Common myeloid progenitor, CD34-positive (primary cell): Measurements from ENCODE around the gene APOA5.
"Not testable (repeated sequence)": the region's sequence is repeated elsewhere in the genome, so short reads cannot be mapped to it uniquely, and the experiment has no call there.

Experiments
- CTCF ChIA-PET: fragments of 350-600 bp; sonication (Branson Sonifier 250); formaldehyde crosslinking; loops from one replicate; lab custom pipeline; 2021; ENCODE audit warnings: antibody characterized with exemption; lab: Charles Lee
- POLR2A ChIA-PET: fragments of 350-600 bp; sonication (Branson Sonifier 250); formaldehyde crosslinking; loops from one replicate; lab custom pipeline; 2021; ENCODE audit warnings: antibody characterized with exemption; lab: Charles Lee
- DNase-seq, 3 donors: peaks; one replicate each; pipeline versions ENCODE4 v3.0.0 to v3.0.0-alpha.2; 2013
- H3K27ac ChIP-seq, 2 experiments: 1 replicate in 1 of 2; 2 replicates in 1 of 2; pipeline ENCODE4 v1.7.0; 2013; ENCODE audit warnings: inconsistent platforms in 2 of 2, low read length in 2 of 2, mild to moderate bottlenecking in 2 of 2, low read depth in 1 of 2, moderate library complexity in 1 of 2; ENCODE audit not compliant: severe bottlenecking in 2 of 2, insufficient read depth in 1 of 2, poor library complexity in 1 of 2
- H3K27me3 ChIP-seq, 5 experiments: replicated peaks in 2 of 5; 1 replicate in 3 of 5; 2 replicates in 2 of 5; pipeline versions ENCODE4 v1.6.1 to v1.7.0; 2013; ENCODE audit warnings: low read length in 4 of 5, mild to moderate bottlenecking in 2 of 5, moderate library complexity in 2 of 5, inconsistent platforms in 1 of 5; ENCODE audit not compliant: insufficient read depth in 5 of 5, control insufficient read depth in 4 of 5
- H3K36me3 ChIP-seq, 4 experiments: 1 replicate in 2 of 4; 2 replicates in 2 of 4; pipeline versions ENCODE4 v1.6.1 to v1.7.0; 2013; ENCODE audit warnings: low read length in 3 of 4, control low read depth in 1 of 4, mild to moderate bottlenecking in 1 of 4; ENCODE audit not compliant: control insufficient read depth in 4 of 4, insufficient read depth in 4 of 4
- H3K4me1 ChIP-seq, 4 experiments: 1 replicate in 3 of 4; 2 replicates in 1 of 4; pipeline versions ENCODE4 v1.6.1 to v1.7.1; 2013; ENCODE audit warnings: low read length in 3 of 4, mild to moderate bottlenecking in 3 of 4, control low read depth in 1 of 4, inconsistent platforms in 1 of 4, moderate library complexity in 1 of 4; ENCODE audit not compliant: control insufficient read depth in 4 of 4, insufficient read depth in 4 of 4; ENCODE audit errors: control extremely low read depth in 1 of 4
- H3K4me3 ChIP-seq, 7 experiments: 1 replicate in 4 of 7; 2 replicates in 3 of 7; pipeline versions ENCODE4 v1.5.1 to v1.7.0; 2013; ENCODE audit warnings: mild to moderate bottlenecking in 7 of 7, low read length in 6 of 7, moderate library complexity in 6 of 7, inconsistent platforms in 2 of 7, low read depth in 2 of 7, control low read depth in 1 of 7; ENCODE audit not compliant: insufficient read depth in 4 of 7, control insufficient read depth in 1 of 7; ENCODE audit errors: extremely low read depth in 1 of 7
- H3K9me3 ChIP-seq, 5 experiments: 1 replicate in 4 of 5; 2 replicates in 1 of 5; pipeline versions ENCODE4 v1.6.1 to v1.7.1; 2013; ENCODE audit warnings: low read length in 4 of 5, mild to moderate bottlenecking in 2 of 5, inconsistent platforms in 1 of 5, low read depth in 1 of 5, moderate library complexity in 1 of 5; ENCODE audit not compliant: control insufficient read depth in 4 of 5, insufficient read depth in 2 of 5; ENCODE audit errors: control extremely low read depth in 1 of 5
- WGBS: methylation state at CpG from one replicate; pipeline ENCODE4 v1.1.5; 2013; ENCODE audit not compliant: insufficient coverage; 5-methylcytosine and 5-hydroxymethylcytosine counted together

APOA5 gene

GRCh38 chr11:116762132-116762531 is 29.5 kb downstream of the APOA5 start:
- peaks cover 34 to 73% (median 54%) of the 10 kb centered on the region in 4 experiments for H3K36me3 ChIP-seq
- H3K27ac ChIP-seq = no peak overlapping the region
- H3K4me1 ChIP-seq = no peaks in the 10 kb centered on the region
- no peak for DNase-seq
- no peak overlapping the region for H3K4me3 ChIP-seq
- WGBS = 100% methylated on average over 1 of the region's 2 CpGs
- H3K9me3 ChIP-seq = peaks cover 0 to 1% (median 0%) of the 10 kb centered on the region in 5 experiments
- H3K27me3 ChIP-seq = no peaks in the 10 kb centered on the region
- ChIA-PET CTCF (interaction anchor here (1.1 to 1.2 kb wide), 2 partner anchors 19 to 28 kb away, joined by 4 to 5 read pairs; no protein-coding TSS in a partner anchor), POLR2A (no interaction called here)

- H3K4me1 ChIP-seq, H3K27ac ChIP-seq, POLR2A ChIA-PET, H3K27me3 ChIP-seq, H3K4me3 ChIP-seq, DNase-seq, H3K9me3 ChIP-seq: not testable (repeated sequence)
- CTCF ChIA-PET = interaction anchor here (2.0 kb wide), 1 partner anchor 18 kb away, joined by 5 read pairs; no protein-coding TSS in a partner anchor
- 97% methylated on average over 8 of the region's 8 CpGs for WGBS
- H3K36me3 ChIP-seq = peaks cover 25 to 80% (median 58%) of the 10 kb centered on the region in 4 experiments
These were observed 35.6 kb downstream of the APOA5 start for GRCh38 chr11:116756044-116756443.

GRCh38 chr11:116750070-116750718 is 41.5 kb downstream of the APOA5 start:
- 94% methylated on average over 2 of the region's 2 CpGs for WGBS

GRCh38 chr11:116742104-116742503 is 49.6 kb downstream of the APOA5 start:
- H3K36me3 ChIP-seq = peaks cover 0 to 20% (median 9%) of the 10 kb centered on the region in 4 experiments
- DNase-seq = no peak
- H3K9me3 ChIP-seq = no peaks in the 10 kb centered on the region
- H3K4me3 ChIP-seq = no peak overlapping the region
- no peaks in the 10 kb centered on the region for H3K27me3 ChIP-seq
- CTCF ChIA-PET = interaction anchor here (0.7 to 4.8 kb wide), 6 partner anchors 9 to 485 kb away, joined by 3 to 60 read pairs (median 6); no protein-coding TSS in a partner anchor
- POLR2A ChIA-PET = interaction anchor here (0.6 to 1.7 kb wide), 2 partner anchors 9 to 473 kb away, joined by 3 to 5 read pairs; no protein-coding TSS in a partner anchor
- no peak overlapping the region for H3K27ac ChIP-seq
- 95% methylated on average over 5 of the region's 6 CpGs for WGBS
- peaks cover 0 to 10% (median 3%) of the 10 kb centered on the region in 4 experiments for H3K4me1 ChIP-seq

More at GRCh38 chr11:116750070-116750718, 41.5 kb downstream of the APOA5 start:
- Histone ChIP-seq H3K4me1 (no peaks in the 10 kb centered on the region), H3K9me3 (no peaks in the 10 kb centered on the region), H3K36me3 (peaks cover 23 to 75% (median 58%) of the 10 kb centered on the region in 4 experiments), H3K4me3 (no peak overlapping the region), H3K27ac (no peak overlapping the region), H3K27me3 (no peaks in the 10 kb centered on the region)
- CTCF ChIA-PET = interaction anchor here (1.0 to 1.8 kb wide), 7 partner anchors 7 to 103 kb away, joined by 3 to 5 read pairs (median 4); no protein-coding TSS in a partner anchor
- POLR2A ChIA-PET = no interaction called here
- DNase-seq = no peak

- Histone ChIP-seq H3K27ac (no peak overlapping the region), H3K9me3 (no peaks in the 10 kb centered on the region), H3K4me1 (peaks cover 0 to 10% (median 3%) of the 10 kb centered on the region in 4 experiments), H3K4me3 (no peak overlapping the region), H3K36me3 (peaks cover 0 to 9% (median 0%) of the 10 kb centered on the region in 4 experiments), H3K27me3 (no peaks in the 10 kb centered on the region)
- 65% methylated on average over 3 of the region's 4 CpGs for WGBS
- ChIA-PET CTCF (interaction anchor here (0.9 to 4.8 kb wide), 6 partner anchors 7 to 95 kb away, joined by 3 to 60 read pairs (median 4); no protein-coding TSS in a partner anchor), POLR2A (no interaction called here)
- DNase-seq = no peak
These were observed 50.9 kb downstream of the APOA5 start for GRCh38 chr11:116740741-116741140.
